PFSK-1 (cell line): ENCODE results near the gene RAPH1.

Experiments
- POLR2AphosphoS5 ChIP-seq: IDR thresholded peaks from 2 replicates; pipeline ENCODE4 v1.6.1; 2012; ENCODE audit warnings: low read depth, mild to moderate bottlenecking, control low read depth, low read length, moderate library complexity
- REST ChIP-seq, 2 experiments: IDR thresholded peaks; 2 replicates each; pipeline versions ENCODE4 v1.6.1 to v1.8.0; 2011 to 2012; ENCODE audit warnings: low read depth in 2 of 2, low read length in 2 of 2, control low read depth in 1 of 2, inconsistent platforms in 1 of 2, mild to moderate bottlenecking in 1 of 2, moderate library complexity in 1 of 2; ENCODE audit not compliant: insufficient read depth in 1 of 2
- SIN3A ChIP-seq: IDR thresholded peaks from 2 replicates; pipeline ENCODE4 v1.6.1; 2012; ENCODE audit warnings: mild to moderate bottlenecking, low read length, moderate library complexity, borderline replicate concordance; ENCODE audit not compliant: insufficient read depth

GRCh38 chr2:203565076-203565475, 30.0 kb upstream of the RAPH1 start:
- no peak for TF ChIP-seq SIN3A
- TF ChIP-seq POLR2AphosphoS5: no peak
- TF ChIP-seq REST (IDR thresholded peaks at IDR 0.05; ENCODE audit: insufficient read depth in 1 of 2, low read depth in 2 of 2, low read length in 2 of 2): no peak
